ENCODE results near the gene CYP39A1.

GRCh38 chr6:46651006-46651405, 1.6 kb downstream of the CYP39A1 start:
- TF ChIP-seq POLR2AphosphoS5 (IDR thresholded peaks at IDR 0.05; ENCODE audit: borderline replicate concordance, low read depth, low read length): no peak
- TF ChIP-seq EZH2 (IDR thresholded peaks at IDR 0.05): no peak
- no peak for TF ChIP-seq FOXP2 (optimal IDR thresholded peaks at IDR 0.05; ENCODE audit: control extremely low read depth, extremely low read length, insufficient read depth)
